NCI-H128 (cell line): ENCODE data around the gene ZBTB34.

Experiments
- DNase-seq: peaks from one replicate; lab custom pipeline; 2025; ENCODE audit not compliant: unreplicated experiment; lab: John Stamatoyannopoulos, UW

Gene ZBTB34

DNA sequence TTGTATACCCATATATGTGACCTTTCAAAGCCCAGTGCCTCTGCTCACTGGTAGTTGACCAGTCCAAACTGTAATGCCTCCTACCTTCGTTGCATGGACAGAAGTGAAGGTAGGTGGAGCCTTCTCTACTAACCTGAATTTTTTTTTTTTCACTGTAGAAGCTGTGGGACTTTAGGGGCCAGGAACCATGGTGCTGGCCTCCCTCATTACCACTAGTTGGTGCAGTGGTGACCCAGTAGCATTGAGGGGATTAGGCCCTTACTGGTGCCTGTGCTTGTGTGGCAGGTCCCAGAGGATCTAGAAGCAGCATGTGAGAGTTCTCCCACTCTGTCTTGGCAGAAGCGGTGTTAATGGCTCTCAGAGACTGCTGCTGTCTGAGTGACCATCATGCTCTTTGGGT is 56.5 kb downstream of the ZBTB34 start:
- DNase-seq, result no peak

DNA sequence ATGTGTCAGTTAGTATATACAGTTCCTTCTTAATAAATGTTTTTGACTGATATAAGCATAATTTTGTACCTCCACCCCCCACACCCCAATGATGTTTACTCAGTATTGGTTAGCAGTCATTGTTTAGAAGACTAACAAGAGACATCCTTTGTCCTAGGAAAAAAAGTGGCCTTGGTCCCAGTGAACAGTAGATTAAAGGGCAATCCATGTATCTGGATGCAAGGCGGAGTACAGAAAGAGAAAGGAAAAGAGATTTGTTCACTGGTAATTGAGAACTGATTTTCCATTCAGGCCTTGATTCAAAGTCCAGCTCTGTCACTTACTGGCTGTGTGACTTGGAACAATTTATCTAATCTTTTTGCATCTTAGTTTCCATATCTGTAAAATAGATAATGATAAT is 58.8 kb downstream of the ZBTB34 start:
- no peak for DNase-seq

- DNase-seq, result no peak
Observed at GRCh38 chr9:126925876-126926275, 65.4 kb downstream of the ZBTB34 start.

GRCh38 chr9:126926364-126926763 is 65.9 kb downstream of the ZBTB34 start:
- DNase-seq, result no peak

DNA sequence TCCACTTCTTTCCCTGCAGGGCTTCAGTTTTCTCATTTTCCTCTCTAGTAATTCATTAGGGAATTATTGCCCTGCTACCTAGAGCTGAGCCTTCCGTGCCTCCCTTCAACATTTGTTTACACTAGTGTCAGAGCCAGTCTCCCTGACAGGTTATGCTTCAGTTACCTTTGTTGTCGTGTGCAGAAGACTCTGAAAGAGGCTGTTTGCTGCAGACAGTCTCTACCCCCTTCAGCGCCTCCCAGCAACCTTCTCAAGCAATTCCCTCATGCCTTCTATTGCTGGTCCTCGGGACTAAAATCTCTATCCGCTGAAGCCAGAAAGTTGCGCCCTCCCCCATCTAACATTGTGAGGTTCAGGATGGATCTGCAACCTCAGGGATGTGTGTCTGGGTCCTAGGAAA is 67.0 kb downstream of the ZBTB34 start:
- DNase-seq, result no peak

GRCh38 chr9:126932871-126933321 is 72.5 kb downstream of the ZBTB34 start:
- DNase-seq, result no peak

- DNase-seq, result no peak
Observed at GRCh38 chr9:126933334-126933980, 73.0 kb downstream of the ZBTB34 start.

- no peak for DNase-seq
Observed at GRCh38 chr9:126934441-126934840, 74.0 kb downstream of the ZBTB34 start.
